T47D (cell line): Measurements from ENCODE around the gene TMEM63A.
"Not testable (repeated sequence)": the region's sequence is repeated elsewhere in the genome, so short reads cannot be mapped to it uniquely, and the experiment has no call there.

Experiments used
- DNase-seq, 2 experiments: peaks; one replicate each; pipeline versions ENCODE4 v3.0.0 to v3.0.0-alpha.2; 2011 to 2012; ENCODE audit warnings: low read depth in 1 of 2, low spot score in 1 of 2
- JUND ChIP-seq: IDR thresholded peaks from 2 replicates; pipeline ENCODE4 v1.6.1; 2012; ENCODE audit warnings: low read depth
- in situ Hi-C: cut with HindIII; loops from 2 replicates; pipeline ENCODE4 v1.10.0; 2016; ENCODE audit warnings: low sequenced_read_pairs, low pct_unique_long_range_greater_than_20kb

Gene TMEM63A

DNA sequence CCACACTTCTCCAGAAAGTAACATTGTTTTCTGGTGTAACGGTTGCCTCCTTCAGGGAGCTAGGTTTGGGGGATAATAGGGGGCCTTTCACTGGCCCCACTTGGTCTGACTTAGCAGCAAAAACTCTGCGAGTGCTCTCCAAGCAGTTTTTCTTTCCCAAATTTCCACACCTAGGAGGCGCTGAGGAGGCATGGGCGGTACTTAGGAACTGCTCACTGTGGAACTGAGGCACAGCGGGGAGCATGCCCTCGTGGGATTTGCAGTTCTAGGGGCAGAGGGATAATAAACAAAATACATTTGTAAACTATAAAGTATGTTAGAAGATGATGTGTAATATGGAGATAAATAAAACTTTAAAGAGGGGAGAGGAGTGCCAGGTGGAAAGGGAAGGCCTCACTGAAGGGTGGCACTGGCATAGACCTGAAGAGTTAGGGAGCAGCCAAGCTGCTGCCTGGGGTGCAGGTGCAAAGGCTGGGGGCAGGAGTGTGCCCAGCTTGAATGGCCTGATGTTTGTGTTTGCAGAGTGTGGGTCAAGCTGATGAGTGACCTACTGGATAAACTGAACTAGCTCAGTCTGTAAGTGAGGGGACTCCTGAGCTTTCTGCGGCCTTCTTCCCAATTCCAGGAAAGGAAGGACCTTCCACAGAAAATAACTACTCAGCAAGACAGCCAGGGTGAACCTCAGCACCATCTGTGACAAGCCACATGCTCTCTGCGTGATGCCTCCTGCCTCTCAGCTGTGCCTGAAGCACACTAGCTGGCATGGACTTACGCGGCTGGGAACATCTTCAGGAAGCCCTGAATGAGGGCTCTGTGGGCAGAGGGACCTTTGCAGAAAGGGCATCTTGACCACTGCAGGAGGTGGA is 70.3 kb downstream of the TMEM63A start:
- peak in 1 of 2 experiments; percentile 58 for DNase-seq
- in situ Hi-C loops: no loop called here
- TF ChIP-seq JUND: no peak

GRCh38 chr1:225810579-225811538 is 71.3 kb downstream of the TMEM63A start:
- peak; percentile 64 to 78 for DNase-seq
- in situ Hi-C loops: not testable (repeated sequence)

GRCh38 chr1:225809842-225810578 is 72.2 kb downstream of the TMEM63A start, which contains the start of gene EPHX1:
EPHX1 (plus strand) TSS chr1:225810124; CDS start chr1:225828730, 18,606 bp downstream.
- TF ChIP-seq JUND: no peak
- in situ Hi-C loops: no loop called here
- DNase-seq: peak; percentile 93 to 98

DNA sequence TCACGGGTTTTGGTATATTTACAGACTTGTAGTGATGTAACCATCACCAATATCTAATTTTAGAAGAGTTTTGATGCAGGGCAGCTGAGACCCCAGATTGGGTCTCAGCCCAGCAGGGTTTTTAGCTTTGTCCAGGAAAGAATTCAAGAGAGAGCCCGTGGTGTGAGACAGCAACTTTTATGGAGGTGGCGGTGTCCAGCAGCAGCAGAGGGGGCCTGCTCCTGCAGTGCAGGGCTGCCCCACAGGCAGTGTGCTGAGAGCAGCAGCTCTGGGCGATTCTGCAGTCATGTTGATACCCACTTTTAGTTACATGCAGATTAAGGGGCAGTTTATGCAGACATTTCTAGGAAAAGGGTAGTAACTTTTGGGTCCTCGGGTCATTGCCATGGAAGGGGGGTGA is 74.0 kb downstream of the TMEM63A start:
- no peak for DNase-seq
- in situ Hi-C loops: no loop called here
- TF ChIP-seq JUND: no peak

- in situ Hi-C loops, DNase-seq: not testable (repeated sequence)
Measured at GRCh38 chr1:225806736-225807135, 75.4 kb downstream of the TMEM63A start.

GRCh38 chr1:225806249-225806648 is 75.9 kb downstream of the TMEM63A start:
- no peak for DNase-seq
- TF ChIP-seq JUND: no peak
- in situ Hi-C loops: no loop called here

DNA sequence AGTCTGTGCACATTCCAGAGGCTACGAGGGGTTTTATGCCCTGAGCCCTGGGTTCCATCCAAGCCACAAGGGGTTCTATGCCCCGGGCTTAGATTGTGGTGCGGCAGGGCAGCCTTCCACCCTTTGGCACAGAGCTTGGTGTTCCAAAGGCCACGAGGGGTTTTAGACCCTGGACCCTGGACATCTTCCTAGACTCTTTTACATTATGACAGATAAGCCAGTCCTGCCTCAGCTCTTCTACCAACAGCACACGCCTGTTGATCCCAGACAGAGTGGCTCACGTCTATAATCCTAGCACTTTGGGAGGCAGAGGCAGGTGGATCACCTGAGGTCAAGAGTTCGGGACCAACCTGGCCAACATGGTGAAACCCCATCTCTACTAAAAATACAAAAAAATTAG is 81.0 kb downstream of the TMEM63A start:
- DNase-seq, in situ Hi-C loops: not testable (repeated sequence)

DNA sequence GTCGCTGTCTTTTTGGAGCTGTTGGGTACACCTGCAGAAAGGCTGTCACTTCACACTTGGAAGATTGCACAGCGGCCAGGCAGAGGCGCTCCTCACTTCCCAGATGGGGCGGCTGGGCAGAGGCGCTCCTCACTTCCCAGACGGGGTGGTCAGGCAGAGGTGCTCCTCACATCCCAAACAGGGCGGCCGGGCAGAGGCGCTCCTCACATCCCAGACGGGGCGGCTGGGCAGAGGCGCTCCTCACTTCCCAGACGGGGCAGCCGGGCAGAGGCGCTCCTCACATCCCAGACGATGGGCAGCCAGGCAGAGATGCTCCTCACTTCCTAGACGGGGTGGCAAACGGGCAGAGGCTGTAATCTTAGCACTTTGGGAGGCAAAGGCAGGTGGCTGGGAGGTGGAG is 86.1 kb downstream of the TMEM63A start:
- DNase-seq, in situ Hi-C loops: not testable (repeated sequence)
